Measurements from ENCODE around the gene CD2AP. TPM values are rescaled to one million over a fixed set of nuclear protein-coding genes. Genes with fewer than 3 reads are reported as not detected.

CD2AP gene
- total and polyA plus RNA-seq, 2 of the 8 experiments (the other 6 are each of a cell fraction or from before 2014, with no cell fraction given) = 8.6 to 75.6 TPM

GRCh38 chr6:47536816-47537401 lies 59.3 kb downstream of the CD2AP start:
- no peak overlapping the region for H3K4me3 ChIP-seq (ENCODE audit: extremely low read depth in 1 of 4, insufficient read depth in 2 of 4, low read depth in 3 of 4, low read length in 4 of 4)
- H2AK5ac ChIP-seq (ENCODE audit: low read depth, low read length) = no peak overlapping the region
- H3K14ac ChIP-seq (ENCODE audit: insufficient read length) = no peak overlapping the region
- H3K79me1 ChIP-seq (ENCODE audit: low read depth, low read length) = no peaks in the 10 kb centered on the region; the same call in 1 of the 2 replicates
- no peaks in the 10 kb centered on the region for H3K9me3 ChIP-seq (ENCODE audit: insufficient read depth in 2 of 2, low read depth in 1 of 2, low read length in 1 of 2)
- H3K79me2 ChIP-seq (ENCODE audit: control insufficient read depth in 1 of 2, insufficient read depth in 2 of 2, low read length in 2 of 2) = peaks cover 0 to 75% of the 10 kb centered on the region in 2 experiments; a peak in 2 of 4 replicates
- H3K56ac ChIP-seq (replicated peaks; ENCODE audit: insufficient read length, low read depth, low read length) = no peak overlapping the region
- H3K27me3 ChIP-seq (replicated peaks in 1 of 4; ENCODE audit: control insufficient read depth in 3 of 4, extremely low read depth in 1 of 4, insufficient read depth in 3 of 4, low read length in 3 of 4) = no peaks in the 10 kb centered on the region
- ChIA-PET POLR2A (ENCODE audit: partially characterized antibody) (interaction anchor here (1.3 kb wide), 1 partner anchor 58 kb away, joined by 3 read pairs; no protein-coding TSS in a partner anchor), CTCF (ENCODE audit: partially characterized antibody) (no interaction called here)
- no peak overlapping the region for H3K18ac ChIP-seq (ENCODE audit: extremely low read depth, low read length)
- TF ChIP-seq TEAD4 (IDR thresholded peaks at IDR 0.05; ENCODE audit: low read depth, low read length) = no peak
- TF ChIP-seq SIX5 (IDR thresholded peaks at IDR 0.05; ENCODE audit: low read depth, low read length) = no peak
- no peak for TF ChIP-seq RBBP5 (IDR thresholded peaks at IDR 0.05; ENCODE audit: borderline replicate concordance, low read depth, low read length)
- TF ChIP-seq TAF1 (IDR thresholded peaks at IDR 0.05; ENCODE audit: low read depth, low read length) = no peak
- TF ChIP-seq NANOG (IDR thresholded peaks at IDR 0.05; ENCODE audit: insufficient read depth, low read depth, low read length, poor library complexity, severe bottlenecking) = no peak
- no peak for TF ChIP-seq CHD1 (IDR thresholded peaks at IDR 0.05; ENCODE audit: low read depth, low read length)
- TF ChIP-seq BRCA1 (IDR thresholded peaks at IDR 0.05; ENCODE audit: low read depth, low read length) = no peak
- no peak for TF ChIP-seq SP2 (IDR thresholded peaks at IDR 0.05; ENCODE audit: low read length)
- no peak for TF ChIP-seq KDM4A (IDR thresholded peaks at IDR 0.05; ENCODE audit: low read depth, low read length, severe bottlenecking)
- TF ChIP-seq E2F6 (IDR thresholded peaks at IDR 0.05) = no peak
- no peak for TF ChIP-seq SAP30 (IDR thresholded peaks at IDR 0.05; ENCODE audit: insufficient read depth, insufficient replicate concordance, low read length)
- TF ChIP-seq SIRT6 (IDR thresholded peaks at IDR 0.05; ENCODE audit: low read length) = no peak
- no peak for TF ChIP-seq SP4 (IDR thresholded peaks at IDR 0.05; ENCODE audit: low read length)
- TF ChIP-seq GABPA (IDR thresholded peaks at IDR 0.05; ENCODE audit: borderline replicate concordance, insufficient read depth, low read length) = no peak
- H2BK15ac ChIP-seq (ENCODE audit: low read length) = no peak overlapping the region
- DNase-seq (ENCODE audit: low read depth in 1 of 2, low spot score in 2 of 2) = no peak
- no peak overlapping the region for H4K91ac ChIP-seq (replicated peaks; ENCODE audit: insufficient read length, low read length)
- no peaks in the 10 kb centered on the region for H3K23me2 ChIP-seq (ENCODE audit: low read depth, low read length)
- 89% methylated on average over 4 of the region's 4 CpGs; no CpG with 5 or more reads in 1 of the 2 experiments for WGBS, 2 experiments (ENCODE audit: extremely low coverage in 1 of 2, insufficient coverage in 1 of 2, insufficient read length in 1 of 2, insufficient replicate concordance in 2 of 2, low coverage in 1 of 2, low lambda C conversion rate in 2 of 2, missing lambda C conversion rate in 1 of 2)
- peaks cover 0 to 45% (median 7%) of the 10 kb centered on the region in 4 experiments; a peak in 3 of 8 replicates for H3K36me3 ChIP-seq (ENCODE audit: control insufficient read depth in 2 of 4, insufficient read depth in 4 of 4, low read length in 3 of 4)
- FAIRE-seq = no peak
- no peak overlapping the region for H3K27ac ChIP-seq (ENCODE audit: low read depth, low read length)
- H2AFZ ChIP-seq (ENCODE audit: low read length) = no peak overlapping the region
- H2BK12ac ChIP-seq (ENCODE audit: low read depth, low read length) = no peak overlapping the region
- no peaks in the 10 kb centered on the region for H3K4me1 ChIP-seq (replicated peaks in 1 of 4; ENCODE audit: control insufficient read depth in 3 of 4, insufficient read depth in 4 of 4, low read length in 3 of 4)
- no peak overlapping the region for H3K4ac ChIP-seq (replicated peaks; ENCODE audit: insufficient read length, low read depth, low read length)
- no peak overlapping the region for H4K8ac ChIP-seq (ENCODE audit: extremely low read depth, insufficient read depth, low read length)
- no peaks in the 10 kb centered on the region for H4K20me1 ChIP-seq (replicated peaks in 1 of 2; ENCODE audit: control insufficient read depth in 1 of 2, insufficient read depth in 2 of 2, low read length in 2 of 2)
- H2BK120ac ChIP-seq (replicated peaks; ENCODE audit: low read depth, low read length) = no peak overlapping the region
- no peak overlapping the region for H2BK20ac ChIP-seq (ENCODE audit: low read length)
- no peak overlapping the region for H3K9ac ChIP-seq (replicated peaks in 1 of 4; ENCODE audit: extremely low read depth in 1 of 4, low read depth in 3 of 4, low read length in 3 of 4)
- H2BK5ac ChIP-seq (ENCODE audit: low read depth, low read length) = no peak overlapping the region
- H3K23ac ChIP-seq (ENCODE audit: insufficient read length) = no peak overlapping the region
- H4K5ac ChIP-seq (ENCODE audit: insufficient read length, low read depth, low read length) = no peak overlapping the region
- H3K4me2 ChIP-seq (ENCODE audit: insufficient read depth in 1 of 2, low read depth in 2 of 2, low read length in 2 of 2) = no peak overlapping the region
